AG04449 (cell line): ENCODE results near the gene VASN.

Experiments
- CTCF ChIA-PET: fragments of 350-600 bp; formaldehyde crosslinking; extraction: SDS; loops from one replicate; lab custom pipeline; 2021; ENCODE audit warnings: antibody characterized with exemption; lab: Yijun Ruan, JAX
- POLR2A ChIA-PET: fragments of 400-600, 350-600 bp; formaldehyde crosslinking; extraction: SDS; loops from one replicate; lab custom pipeline; 2020; ENCODE audit warnings: antibody characterized with exemption, inconsistent platforms; lab: Yijun Ruan, JAX
- DNase-seq: peaks from one replicate; pipeline ENCODE4 v3.0.0-alpha.2; 2010; ENCODE audit warnings: low read depth, low spot score
- H3K4me3 ChIP-seq: 2 replicates; pipeline ENCODE4 v1.5.1; 2011; ENCODE audit warnings: low read depth, mild to moderate bottlenecking, control low read depth, low read length
- CTCF ChIP-seq: IDR thresholded peaks from one replicate; pipeline ENCODE4 v1.5.1; 2011; ENCODE audit warnings: mild to moderate bottlenecking, moderate library complexity, low read length, control low read depth, inconsistent platforms; ENCODE audit not compliant: insufficient read depth; ENCODE audit errors: missing control alignments

Gene VASN

GRCh38 chr16:4426021-4426684 lies 54.5 kb downstream of the VASN start:
- ChIA-PET POLR2A (interaction anchor here (0.6 kb wide), 1 partner anchor 25 kb away, joined by 3 read pairs; no protein-coding TSS in a partner anchor), CTCF (interaction anchor here (0.6 to 1.4 kb wide), 2 partner anchors 24 to 160 kb away, joined by 3 read pairs; no protein-coding TSS in a partner anchor)
- peak overlapping the region; percentile 72 for H3K4me3 ChIP-seq
- TF ChIP-seq CTCF: no peak
- DNase-seq: no peak

GRCh38 chr16:4426722-4427372 lies 55.2 kb downstream of the VASN start:
- ChIA-PET CTCF (interaction anchor here (1.0 to 1.4 kb wide), 2 partner anchors 22 to 159 kb away, joined by 3 read pairs; no protein-coding TSS in a partner anchor), POLR2A (interaction anchor here (0.6 kb wide), 1 partner anchor 24 kb away, joined by 3 read pairs; no protein-coding TSS in a partner anchor)
- no peak for TF ChIP-seq CTCF
- H3K4me3 ChIP-seq: peak overlapping the region; percentile 72
- no peak for DNase-seq

GRCh38 chr16:4428500-4428899 lies 56.9 kb downstream of the VASN start:
- no peak for DNase-seq
- H3K4me3 ChIP-seq: no peak overlapping the region
- TF ChIP-seq CTCF: no peak
- CTCF ChIA-PET: interaction anchor here (0.9 kb wide), 1 partner anchor 26 kb away, joined by 4 read pairs; no protein-coding TSS in a partner anchor
- POLR2A ChIA-PET: no interaction called here

- POLR2A ChIA-PET: no interaction called here
- no peak for TF ChIP-seq CTCF
- DNase-seq: no peak
- CTCF ChIA-PET: no interaction called here
- H3K4me3 ChIP-seq: no peak overlapping the region
Measured at GRCh38 chr16:4431023-4431422, 59.4 kb downstream of the VASN start.
